NCI-H510A (cell line): ENCODE results near the gene CX3CL1.
"Not testable (repeated sequence)": the region's sequence is repeated elsewhere in the genome, so short reads cannot be mapped to it uniquely, and the experiment has no call there.

Source experiments
- DNase-seq: peaks from one replicate; lab custom pipeline; 2025; lab: John Stamatoyannopoulos, UW

CX3CL1 gene

DNA sequence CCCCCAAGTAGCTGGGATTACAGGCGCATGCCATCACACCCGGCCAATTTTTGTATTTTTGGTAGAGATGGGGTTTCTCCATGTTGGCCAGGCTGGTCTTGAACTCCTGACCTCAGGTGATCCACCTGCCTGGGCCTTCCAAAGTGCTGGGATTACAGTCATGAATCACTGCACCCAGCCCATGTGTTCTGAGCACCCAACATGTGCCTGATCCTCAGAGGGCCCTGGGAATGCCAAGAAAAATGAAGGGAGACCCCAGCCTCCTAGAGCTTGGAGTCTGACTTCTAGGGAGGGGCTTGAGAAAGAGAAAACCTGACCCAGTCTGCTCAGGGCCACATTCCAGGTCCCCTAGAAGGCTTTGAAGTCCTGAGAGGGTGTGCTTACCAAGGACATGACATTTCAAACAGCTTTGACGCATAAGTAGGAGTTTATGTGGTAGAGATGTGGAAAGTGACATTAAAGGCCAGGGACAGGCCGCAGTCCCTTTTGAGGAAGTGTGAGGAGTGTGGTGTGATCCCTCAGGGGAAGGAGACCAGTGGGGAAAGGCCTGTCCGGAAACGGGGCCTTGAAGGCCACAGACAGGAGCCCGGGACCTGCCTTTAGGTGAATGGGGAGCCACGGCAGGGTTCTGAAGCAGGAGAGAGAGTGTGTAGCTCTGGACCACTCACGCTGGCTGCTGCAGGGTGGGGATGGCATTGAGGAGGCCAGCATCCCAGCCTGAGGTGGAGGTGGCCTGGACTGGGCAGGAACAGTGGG is 14.8 kb upstream of the CX3CL1 start:
- DNase-seq: no peak

DNA sequence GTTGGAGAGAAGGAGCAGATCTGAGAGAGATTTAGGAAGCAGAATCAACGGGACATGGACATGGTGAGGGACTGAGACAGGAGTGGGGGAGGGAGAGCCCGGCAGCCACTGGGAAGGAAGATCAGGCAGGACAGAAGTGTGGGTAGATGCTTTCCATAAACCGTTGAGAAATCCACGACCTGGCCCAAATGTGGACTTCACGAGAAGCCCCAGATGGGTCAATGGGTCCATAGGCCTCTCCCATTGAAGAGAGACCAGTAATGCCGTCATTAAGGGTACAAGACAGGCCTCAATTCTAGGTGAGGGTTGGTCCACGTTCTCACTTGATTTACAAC is 14.2 kb upstream of the CX3CL1 start:
- DNase-seq: no peak

DNA sequence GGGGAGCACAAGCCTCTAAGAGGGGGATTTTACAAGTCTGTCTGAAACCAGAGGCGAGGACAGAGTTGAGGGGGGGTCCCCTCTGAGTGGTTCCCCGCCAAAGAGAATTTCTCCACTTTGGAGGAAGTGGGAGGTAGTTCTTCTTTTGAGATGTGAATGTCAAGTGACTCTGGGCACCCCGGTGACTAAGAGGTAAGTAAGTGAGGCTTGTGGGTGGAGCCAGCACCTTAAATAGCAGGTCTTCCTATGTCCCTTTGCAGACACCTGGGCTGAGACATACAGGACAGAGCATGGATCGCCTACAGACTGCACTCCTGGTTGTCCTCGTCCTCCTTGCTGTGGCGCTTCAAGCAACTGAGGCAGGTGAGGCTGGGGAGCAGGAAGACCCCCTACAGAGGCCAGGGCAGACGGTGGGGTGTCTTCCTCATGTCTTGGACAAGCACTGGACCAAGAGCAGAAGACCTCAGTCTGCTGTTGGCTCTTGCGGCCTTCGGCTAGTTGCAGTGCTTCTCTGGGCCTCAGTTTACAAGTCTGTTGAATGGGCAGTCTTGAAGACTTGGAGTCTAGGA is 13.7 kb upstream of the CX3CL1 start, which contains the start of gene CCL22:
Gene CCL22 (plus strand): TSS at position 257 of the 569 bp plus-strand sequence. CDS start 34 bp downstream, at position 291.
- no peak for DNase-seq

DNA sequence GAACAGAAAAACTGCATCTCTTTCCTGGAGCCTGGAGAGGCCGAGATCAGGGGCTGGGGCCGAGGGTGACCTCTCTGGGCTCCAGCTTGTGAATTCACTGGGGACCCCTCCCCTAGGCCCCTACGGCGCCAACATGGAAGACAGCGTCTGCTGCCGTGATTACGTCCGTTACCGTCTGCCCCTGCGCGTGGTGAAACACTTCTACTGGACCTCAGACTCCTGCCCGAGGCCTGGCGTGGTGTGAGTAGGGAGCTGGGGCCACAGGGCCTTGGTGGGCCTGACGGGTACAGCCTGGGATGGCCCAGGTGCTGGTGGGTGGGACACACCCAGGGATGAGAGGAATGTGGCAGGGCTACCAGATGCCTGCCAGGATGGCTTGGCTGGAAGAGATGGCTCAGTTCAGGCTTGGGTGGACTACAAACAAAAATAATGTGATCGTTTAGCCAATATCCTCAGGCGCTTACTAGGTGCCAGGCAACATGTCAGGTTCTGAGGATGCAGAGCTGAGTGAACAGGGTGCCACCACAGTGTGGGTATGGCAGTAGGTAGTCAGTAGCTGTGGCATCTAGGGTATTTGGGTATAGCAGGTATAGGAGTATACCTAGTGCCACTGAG is 11.9 kb upstream of the CX3CL1 start:
- no peak for DNase-seq

DNA sequence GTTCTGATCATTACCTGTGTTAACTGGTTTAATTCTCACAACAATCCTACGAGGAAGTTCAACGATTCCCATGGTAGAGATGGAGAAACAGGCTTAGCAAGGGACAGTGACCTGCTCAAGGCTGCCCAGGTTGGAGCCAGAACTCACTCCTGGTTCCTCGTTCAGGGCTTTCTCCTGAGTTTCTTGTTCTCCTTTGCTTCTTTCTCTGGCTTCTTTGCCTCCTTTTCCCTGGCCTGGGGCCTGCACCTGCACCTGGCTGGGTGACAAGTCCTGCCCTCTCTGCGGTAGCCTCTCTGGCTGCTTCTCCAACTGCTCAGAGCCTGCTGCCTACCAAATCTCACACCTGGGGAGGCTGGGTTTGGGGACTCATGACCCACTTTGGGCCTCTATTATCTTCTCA is 10.9 kb upstream of the CX3CL1 start:
- no peak for DNase-seq

DNA sequence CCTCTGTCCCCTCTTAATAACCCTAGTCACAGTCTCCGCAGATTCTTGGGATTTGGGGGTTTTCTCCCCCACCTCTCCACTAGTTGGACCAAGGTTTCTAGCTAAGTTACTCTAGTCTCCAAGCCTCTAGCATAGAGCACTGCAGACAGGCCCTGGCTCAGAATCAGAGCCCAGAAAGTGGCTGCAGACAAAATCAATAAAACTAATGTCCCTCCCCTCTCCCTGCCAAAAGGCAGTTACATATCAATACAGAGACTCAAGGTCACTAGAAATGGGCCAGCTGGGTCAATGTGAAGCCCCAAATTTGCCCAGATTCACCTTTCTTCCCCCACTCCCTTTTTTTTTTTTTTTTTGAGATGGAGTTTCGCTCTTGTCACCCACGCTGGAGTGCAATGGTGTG is 8.1 kb upstream of the CX3CL1 start:
- no peak for DNase-seq

DNA sequence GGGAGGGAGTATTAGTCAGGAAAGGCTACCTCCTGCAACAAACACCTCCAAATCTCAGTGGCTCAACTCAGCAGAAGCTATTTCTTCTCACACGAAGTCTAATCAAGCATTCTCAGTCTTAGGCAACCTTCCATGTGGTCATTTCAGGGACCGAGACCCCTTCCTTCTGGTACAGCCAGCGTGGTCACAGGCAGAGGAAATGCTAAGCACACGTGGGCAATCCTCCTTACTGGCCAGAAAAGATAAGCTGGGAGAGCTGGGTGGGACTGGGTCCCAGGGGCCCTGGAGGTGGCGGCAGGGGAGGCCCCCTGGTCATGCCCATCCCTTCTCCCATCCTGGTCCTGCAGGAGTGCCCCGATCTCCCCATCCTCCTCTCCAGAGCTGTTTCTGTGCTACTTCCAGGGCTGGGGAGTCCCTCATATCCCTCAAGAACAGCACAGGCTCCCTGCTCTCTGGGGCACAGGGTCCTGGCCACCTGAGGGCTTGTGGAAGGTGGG is 5.7 kb upstream of the CX3CL1 start:
- no peak for DNase-seq

DNA sequence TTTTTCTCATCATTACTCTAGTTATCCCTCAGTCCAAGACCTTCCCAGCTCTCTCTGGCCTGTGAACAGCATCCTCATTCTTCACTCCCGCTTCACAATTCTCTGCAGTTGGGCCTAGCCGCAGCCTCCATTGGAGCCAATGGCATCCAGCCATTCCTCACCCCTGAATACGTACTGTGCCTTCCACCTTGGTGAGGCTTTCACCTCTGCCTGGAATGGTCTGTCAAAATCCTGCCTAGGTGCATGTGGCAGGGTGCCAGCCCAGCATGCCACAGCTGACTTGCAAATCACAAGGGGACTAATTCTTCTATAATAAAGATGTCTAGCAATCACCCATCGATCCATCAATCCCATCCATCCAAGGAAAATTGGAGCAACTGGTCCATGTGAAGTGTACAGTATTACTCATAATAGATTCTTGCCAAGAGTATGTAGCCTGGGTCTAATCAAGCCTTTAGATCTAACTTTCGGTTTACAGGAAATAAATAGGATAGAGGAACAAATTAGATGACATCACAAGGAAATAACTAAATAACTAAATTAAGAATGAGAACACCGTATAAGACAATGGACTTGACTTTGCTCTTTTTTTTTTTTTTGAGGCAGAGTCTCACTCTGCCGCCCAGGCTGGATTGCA is 5.1 kb upstream of the CX3CL1 start:
- no peak for DNase-seq

DNA sequence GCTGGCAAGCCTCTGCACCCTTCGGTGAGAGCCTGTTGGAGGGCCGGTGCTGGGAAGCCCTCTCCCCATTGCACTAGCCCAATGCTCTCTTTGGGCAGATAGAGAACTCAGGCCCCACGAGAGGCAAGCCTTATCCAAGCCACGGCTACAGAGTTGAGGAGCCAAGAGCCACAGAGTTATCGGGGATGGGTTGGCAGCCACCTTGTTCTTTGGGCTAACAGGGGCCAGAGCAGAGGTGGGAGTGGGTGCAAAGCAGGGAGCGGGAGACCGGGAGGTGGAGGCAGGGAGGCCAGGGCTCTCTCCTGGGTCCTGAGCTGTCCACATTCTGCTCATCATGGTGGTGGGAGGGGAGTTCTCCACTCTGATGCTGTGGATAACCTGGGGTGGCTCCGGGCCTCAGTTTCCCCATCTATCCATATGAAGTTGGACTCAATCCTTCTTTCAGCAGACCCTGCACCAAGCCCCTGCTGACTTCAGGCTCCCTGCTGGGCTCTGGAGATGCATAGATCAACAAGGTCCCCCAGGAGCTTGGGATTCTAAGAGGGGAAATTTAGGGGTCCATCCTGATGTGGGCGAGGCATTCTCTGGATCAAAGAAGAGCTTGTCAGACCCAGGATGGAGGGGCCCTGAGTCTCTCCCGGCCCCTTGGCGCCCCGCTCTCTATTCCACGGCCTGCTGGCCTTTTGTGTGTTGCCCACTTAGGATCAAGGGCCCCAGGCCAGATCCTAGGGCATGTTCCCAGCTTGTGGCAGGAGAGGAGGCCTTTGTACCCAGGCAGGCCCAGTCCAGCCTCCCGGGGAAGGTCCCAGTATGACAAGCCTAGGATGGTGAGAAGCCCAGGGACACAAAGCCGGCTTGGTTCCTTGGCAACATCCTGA is 557 bp upstream of the CX3CL1 start:
- DNase-seq: no peak

DNA sequence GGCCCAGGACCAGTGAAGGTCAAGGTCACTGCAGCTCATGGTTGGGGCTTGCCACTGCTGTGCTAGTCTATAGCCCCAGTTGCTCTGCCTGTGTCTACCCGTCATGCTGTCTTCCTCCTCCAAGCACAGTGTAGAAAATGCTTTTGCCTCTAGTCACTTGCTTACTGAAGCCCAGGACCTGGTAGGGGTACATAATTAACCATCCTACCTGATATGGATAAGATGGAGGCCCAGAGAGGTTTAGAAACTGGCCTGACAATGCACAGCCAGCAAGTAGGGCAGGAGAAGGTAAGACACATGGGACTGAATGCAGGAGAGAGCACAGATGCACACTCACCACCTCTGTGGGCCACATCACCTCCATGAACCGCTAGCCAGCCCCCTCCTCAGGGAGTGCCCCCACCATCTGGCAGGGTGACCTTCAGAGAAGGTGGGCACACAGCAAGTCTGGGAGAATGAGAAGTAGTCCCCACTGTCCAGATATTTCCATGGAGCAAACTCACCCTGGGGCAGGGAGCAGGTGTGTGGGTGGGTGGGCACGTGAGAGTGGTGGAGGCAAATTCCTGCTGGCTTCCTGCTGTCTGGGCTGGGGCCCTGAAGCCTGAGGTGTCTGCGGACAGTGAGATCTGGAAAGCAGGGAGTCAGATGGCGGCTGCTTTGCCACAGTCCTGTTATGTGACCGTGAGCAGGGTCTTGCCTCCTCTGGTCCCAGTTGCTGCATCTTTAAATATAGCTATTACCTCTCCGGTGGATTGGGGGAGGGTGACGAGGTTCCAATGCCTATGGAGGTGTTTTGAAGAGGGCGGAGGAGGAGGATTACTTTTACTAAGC is 1.0 kb downstream of the CX3CL1 start:
- DNase-seq: no peak

DNA sequence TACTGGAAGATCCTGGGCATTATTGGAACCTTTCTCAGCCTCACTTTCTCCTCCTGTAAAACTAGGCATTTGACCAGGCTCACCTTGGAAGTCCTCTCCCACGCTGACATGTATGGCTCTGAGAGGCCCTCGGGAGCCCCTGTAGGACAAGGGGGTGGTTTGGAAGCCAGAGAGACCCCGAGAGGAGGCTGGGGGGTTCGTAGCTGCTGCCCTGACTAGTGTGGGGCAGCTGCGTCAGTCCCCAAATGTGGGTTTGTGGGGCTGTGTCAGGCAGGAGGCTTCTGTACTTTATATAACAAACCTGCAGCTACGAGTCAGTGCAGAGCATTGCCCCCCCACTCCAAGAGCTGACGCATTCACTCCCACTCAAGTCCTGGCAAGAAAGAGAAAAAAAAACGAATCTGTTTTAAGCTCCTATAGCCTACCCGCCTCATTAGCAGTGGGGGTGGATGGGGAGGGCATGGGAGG is 1.8 kb downstream of the CX3CL1 start:
- no peak for DNase-seq

DNA sequence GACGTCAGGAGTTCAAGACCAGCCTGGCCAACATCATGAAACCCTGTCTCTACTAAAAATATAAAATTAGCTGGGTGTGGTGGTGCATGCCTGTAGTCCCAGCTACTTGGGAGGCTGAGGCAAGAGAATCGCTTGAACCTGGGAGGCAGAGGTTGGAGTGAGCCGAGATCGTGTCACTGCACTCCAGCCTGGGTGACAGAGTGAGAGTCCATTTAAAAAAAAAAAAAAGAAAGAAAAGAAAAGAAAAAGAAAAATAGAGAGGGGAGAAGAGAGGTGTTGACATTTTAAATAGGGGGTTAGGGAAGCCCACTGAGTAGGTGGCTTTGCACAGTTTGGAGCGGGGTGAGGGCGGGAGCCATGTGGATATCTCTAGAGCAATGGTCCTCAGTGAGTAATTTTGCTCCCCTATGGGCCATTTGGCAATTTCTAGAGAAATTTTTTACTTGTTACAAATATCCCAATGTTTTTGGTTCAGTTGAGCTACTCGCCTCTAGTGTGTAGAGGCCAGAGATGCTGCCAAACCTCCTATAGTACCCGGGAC is 2.7 kb downstream of the CX3CL1 start:
- not testable (repeated sequence) for DNase-seq

DNA sequence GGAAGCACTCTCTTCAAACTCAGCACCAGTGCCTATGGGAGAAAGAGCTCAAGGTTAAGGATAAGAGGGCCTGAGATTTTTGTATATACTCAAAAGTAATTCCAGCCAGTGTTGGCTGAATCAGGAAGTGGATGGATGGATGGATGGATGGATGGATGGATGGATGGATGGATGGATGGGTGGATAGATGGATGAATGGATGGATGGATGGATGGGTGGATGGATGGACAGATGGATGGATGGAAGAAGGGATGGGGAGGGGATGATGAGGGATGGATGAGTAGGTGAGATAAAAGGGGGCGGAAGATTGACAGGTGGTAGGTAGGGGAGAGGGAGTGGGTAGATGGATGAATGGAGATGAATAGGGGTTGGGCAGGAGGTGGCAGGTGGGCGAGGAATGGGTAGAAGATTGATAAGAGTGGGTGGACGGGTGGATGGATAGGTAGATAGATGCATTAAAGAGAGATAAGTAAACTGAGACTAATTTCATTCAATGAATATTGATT is 4.1 kb downstream of the CX3CL1 start:
- no peak for DNase-seq

DNA sequence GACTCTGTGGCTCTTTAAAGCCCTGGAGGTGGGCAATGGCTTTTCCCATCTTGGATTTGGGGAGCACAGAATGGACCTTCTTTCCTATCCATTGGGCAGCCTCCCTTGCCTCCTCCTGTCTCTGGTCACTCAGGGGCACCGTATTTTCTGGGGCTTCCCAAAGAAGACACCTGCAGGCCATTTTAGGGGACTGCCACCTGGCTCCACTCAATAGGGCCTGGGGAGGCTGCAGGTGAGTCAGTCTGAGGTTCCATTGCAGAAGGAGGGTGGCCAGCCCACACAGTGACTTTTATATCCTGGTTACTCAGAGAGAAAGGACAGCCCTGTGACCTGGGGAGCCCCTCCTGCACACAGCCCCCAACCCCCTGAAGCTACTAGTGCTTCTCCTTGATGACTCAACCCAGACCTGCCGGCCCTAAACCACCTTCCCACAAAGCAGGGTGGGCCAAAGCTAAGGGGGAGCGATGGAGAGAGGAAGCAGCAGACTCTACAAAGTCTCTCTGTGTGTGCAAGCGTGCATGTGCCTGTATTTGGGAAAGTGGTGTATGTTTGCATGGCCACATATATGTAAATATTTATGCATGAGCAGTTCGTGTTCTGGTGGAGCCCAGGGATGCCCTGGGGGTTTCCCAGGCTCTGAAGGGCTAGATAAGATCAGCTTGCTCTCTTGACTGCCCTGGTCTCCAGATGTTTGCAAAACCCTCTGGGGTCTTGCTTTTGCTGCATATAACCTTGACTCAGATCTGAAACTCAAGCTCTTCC is 5.0 kb downstream of the CX3CL1 start:
- DNase-seq: no peak

DNA sequence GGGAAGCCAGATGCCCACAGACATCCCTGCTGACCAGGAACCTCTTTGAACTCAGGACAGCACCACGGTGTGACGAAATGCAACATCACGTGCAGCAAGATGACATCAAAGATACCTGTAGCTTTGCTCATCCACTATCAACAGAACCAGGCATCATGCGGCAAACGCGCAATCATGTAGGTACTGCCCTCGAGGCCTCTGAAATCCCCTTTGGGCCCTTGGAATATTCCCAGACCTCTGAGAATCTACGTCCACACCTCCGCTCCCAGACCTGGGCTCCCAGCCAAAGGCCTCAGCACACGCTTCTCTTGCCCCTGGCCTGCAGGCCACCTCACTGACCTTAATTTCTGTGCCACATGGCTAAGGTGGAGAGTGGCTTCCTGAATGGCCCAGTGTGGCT is 7.3 kb downstream of the CX3CL1 start:
- DNase-seq: no peak

DNA sequence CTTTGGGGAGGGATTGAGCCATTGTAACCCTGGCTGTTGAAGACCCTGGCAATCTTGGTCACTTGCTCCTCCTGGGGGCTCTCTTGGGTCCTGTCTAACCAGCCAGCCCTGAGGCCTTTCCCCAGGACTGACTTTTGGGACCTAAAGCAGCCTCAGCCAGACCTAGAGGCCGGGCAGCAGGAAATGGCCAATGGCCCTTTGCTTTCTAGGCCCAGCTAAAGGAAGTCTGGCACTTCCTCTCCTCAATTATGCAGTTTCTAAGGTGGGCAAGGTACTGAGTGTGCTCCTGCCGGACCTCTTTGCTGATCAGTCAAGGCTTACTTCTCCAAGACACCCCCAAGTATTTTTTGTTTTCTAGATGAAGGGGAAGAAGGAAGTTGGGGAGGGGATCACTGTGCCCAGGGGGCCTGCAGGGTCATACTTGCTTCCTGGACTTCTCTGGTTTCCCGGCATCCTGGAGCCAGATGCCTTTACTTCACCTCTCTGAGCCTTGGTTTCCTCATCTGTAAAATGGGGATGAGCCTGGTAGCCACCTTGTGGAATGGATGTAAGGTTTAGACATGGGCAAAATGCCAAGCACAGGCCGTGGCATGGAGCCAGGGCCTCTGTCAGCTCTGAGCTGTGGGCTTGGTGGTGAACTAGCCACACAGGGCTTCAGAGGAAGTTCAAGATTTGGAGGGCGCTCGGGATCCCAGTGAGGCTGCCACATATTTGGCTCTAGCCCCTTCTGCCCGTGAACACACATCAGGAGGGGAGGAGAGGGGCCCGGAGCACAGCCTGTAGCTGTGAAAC is 8.6 kb downstream of the CX3CL1 start:
- no peak for DNase-seq

DNA sequence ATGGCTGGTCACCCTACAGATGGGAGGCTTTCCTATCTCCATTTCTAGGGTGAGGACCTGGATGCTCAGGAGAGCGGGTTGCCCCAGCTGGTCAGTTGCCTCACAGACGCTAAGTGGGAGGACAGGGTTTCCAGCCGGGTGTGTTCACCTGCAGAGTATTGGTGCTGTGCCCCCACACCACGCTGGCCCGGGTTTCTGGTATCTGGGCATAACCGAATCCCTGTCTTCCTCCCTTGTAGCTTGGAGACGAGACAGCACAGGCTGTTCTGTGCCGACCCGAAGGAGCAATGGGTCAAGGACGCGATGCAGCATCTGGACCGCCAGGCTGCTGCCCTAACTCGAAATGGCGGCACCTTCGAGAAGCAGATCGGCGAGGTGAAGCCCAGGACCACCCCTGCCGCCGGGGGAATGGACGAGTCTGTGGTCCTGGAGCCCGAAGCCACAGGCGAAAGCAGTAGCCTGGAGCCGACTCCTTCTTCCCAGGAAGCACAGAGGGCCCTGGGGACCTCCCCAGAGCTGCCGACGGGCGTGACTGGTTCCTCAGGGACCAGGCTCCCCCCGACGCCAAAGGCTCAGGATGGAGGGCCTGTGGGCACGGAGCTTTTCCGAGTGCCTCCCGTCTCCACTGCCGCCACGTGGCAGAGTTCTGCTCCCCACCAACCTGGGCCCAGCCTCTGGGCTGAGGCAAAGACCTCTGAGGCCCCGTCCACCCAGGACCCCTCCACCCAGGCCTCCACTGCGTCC is 9.7 kb downstream of the CX3CL1 start:
- DNase-seq: no peak
